Upper lobe of left lung (tissue), 4 donors: ENCODE results near the gene PER3.

Experiments used
- CTCF ChIP-seq, 6 experiments: fragments of 450-650 bp in 4 of 6; fragments of 200-600 bp in 2 of 6; sonication (generic) in 2 of 6; IDR thresholded peaks; one replicate each; pipeline ENCODE4 v1.5.1; 2016 to 2019; ENCODE audit warnings: antibody characterized with exemption in 6 of 6
- POLR2A ChIP-seq, 4 donors: fragments of 450-650 bp; IDR thresholded peaks; one replicate each; pipeline ENCODE4 v1.5.1; 2016 to 2017; ENCODE audit warnings: antibody characterized with exemption in 4 of 4, mild to moderate bottlenecking in 2 of 4

- TF ChIP-seq CTCF (IDR thresholded peaks at IDR 0.05) (no peak), POLR2A (IDR thresholded peaks at IDR 0.05) (no peak)
Observed at GRCh38 chr1:7852804-7853683, 69.0 kb downstream of the PER3 start, which contains the start of gene UTS2.
